GM19395 (cell line): ENCODE measurements around the gene FAM47E.

Experiments used
- ATAC-seq: cut with Tn5 transposase; IDR thresholded peaks from one replicate; pipeline ENCODE4 v1.9.1; 2021; ENCODE audit warnings: mild to moderate bottlenecking, moderate library complexity; ENCODE audit not compliant: unreplicated experiment

FAM47E gene, protein sequence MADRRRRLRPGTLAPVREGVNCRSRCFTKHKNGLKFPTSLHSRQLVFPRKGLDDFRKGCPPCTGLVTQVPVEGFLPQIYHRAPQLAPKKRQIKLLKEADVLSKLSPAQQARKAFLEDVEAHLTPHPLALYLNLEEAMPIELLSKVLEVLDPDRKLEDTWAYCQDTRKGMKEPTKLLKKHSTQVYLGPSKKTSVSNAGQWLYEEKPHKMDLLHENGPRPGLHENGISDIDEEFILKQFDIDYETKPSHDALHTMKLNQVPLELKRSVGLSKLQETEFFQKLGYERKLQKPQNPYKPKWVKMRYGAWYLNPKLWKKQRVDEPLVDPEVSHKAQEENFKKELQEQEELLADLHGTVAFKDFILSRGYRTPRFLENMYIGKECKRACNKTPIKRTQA

DNA sequence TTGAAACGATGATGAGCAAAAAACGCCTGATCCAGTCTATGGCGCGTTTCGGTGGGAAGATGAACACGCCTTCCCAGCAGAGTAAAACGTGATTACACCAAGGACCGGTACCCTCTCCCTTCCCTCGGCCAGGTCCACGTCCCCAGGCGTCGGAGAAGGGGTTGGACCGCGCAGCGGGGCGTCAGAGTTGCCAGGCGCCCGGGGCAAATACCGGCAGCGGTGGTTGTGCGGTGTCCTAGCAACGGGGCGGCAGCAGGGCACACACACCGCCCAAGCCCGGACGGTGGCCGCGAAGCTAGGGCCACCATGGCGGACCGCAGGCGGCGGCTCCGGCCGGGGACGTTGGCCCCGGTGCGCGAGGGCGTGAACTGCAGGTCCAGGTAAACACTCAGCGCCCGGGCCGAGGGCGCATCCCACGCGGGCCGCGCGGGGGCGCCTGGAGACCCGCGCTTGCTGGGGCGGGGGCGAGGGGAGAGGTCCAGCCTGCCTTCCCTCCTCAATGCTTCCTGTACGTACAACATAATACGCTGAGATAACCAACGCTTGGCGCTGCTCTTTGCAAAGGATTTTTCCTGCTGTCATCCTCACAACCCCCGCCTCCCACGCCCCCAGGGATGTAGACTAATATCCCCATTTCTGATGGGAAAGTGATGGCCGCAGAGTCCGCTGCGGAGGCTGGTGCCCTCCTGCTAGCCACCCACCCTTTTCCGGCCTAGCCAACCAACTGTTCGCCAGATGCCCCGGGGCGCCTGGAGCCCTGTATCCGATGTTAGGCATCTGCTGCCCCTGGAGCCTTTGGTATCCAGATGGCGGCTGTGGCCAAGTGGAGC, at the start of gene FAM47E:
TSS of gene FAM47E (plus strand) at position 281 of the 830 bp plus-strand sequence. CDS start at position 307, 26 bp downstream.
- no peak for ATAC-seq

DNA sequence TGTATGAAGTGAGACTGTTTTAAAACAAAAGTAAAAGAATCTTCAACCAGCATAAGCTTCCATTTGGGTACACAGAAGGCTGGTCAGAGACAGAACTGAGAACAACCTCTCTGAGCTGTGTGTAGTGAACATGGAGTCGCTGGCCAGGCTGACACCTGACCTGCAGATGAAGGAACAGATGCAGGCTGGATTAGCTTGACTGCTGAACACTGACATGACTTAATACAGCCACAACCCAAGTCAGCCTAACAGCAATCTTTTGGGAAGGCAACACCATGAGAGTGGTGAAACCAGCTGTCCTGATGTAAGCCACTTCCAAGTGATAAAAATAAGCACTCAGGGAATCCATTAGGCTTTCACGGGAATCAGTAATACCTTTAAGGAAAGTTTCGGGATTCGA, 48.0 kb upstream of the FAM47E start:
- ATAC-seq = no peak

DNA sequence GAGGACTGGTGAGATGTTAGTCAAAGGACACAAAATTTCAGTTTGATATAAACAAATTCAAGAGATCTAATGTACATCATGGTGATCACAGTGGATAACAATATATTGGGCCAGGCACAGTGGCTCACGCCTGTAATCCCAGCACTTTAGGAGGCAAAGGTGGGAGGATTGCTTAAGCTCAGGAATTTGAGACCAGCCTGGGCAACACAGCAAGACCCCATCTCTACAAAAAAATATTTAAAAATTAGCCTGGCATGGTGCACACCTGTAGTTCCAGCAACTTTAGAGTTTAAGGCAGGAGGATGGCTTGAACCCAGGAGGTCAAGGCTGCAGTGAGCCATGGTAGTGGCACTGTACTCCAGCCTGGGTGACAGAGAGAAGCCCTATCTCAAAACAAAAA, 46.6 kb upstream of the FAM47E start:
- no peak for ATAC-seq

DNA sequence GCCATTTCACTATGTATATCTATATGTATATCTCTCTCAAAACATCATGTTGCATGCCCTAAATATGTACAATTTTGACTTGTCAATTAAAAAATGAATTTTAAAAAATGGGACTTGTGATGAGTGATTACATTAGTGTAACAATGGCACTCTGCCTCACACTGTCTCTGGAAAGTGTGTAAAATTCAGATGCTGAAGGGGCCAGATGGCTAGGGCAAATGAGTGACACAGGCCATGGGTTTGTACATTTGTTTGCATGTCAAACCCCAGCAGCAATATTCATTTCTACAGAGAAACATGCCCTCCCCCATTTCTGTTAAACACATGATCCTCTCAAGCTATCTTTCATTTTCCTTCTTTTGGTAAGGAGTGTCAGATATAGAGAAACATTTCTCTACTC, 46.0 kb upstream of the FAM47E start:
- no peak for ATAC-seq

DNA sequence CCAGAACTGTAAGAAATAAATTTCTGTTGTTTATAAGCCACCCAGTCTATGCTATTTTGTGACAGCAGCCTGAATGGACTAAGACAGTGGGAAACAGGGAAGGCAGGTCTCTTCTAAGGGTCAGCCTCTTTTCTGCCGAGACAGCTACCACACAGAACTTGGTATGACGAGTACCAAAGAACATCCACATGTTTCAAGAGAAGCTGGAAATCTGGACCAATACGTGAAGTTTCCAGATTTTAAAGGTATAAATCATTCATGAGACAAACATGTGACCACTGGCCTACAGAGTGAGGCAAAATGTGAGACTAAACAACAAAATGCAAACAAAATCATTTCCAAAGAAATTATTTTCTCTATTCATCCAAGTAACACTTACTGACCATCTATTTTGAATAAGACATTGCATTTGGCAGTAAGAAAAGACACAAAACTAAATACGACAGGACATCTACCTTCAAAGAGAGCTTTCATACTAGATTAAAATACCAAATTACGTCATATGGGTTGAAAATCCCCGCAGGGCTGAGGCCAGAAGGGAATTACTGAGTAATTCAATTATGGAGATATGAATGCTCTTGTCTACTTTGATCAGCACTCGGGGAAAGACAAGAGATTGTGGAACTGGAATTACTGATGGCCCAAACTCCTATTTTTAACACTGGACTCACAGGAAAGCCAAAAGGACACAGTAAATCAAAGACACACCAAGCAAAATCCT, 45.1 kb upstream of the FAM47E start:
- no peak for ATAC-seq

DNA sequence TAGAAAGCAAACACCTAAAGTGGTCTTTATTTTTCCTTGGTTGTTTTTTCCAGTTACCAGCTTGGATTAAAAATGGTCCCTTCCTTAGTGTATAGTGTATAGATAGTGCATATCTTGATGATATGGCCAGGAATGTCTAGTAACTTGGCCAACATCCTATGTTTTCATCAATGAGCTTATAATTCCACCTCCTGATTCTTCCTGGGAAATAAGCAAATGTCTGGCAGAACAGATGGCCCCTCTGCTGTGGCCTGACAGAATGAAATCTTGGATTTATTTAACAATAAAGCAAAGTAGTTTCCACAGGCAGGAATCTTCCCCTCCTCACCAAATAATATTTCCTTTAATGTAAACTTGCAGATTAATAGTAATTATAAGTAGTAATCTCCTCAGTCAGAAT, 44.0 kb upstream of the FAM47E start:
- no peak for ATAC-seq

DNA sequence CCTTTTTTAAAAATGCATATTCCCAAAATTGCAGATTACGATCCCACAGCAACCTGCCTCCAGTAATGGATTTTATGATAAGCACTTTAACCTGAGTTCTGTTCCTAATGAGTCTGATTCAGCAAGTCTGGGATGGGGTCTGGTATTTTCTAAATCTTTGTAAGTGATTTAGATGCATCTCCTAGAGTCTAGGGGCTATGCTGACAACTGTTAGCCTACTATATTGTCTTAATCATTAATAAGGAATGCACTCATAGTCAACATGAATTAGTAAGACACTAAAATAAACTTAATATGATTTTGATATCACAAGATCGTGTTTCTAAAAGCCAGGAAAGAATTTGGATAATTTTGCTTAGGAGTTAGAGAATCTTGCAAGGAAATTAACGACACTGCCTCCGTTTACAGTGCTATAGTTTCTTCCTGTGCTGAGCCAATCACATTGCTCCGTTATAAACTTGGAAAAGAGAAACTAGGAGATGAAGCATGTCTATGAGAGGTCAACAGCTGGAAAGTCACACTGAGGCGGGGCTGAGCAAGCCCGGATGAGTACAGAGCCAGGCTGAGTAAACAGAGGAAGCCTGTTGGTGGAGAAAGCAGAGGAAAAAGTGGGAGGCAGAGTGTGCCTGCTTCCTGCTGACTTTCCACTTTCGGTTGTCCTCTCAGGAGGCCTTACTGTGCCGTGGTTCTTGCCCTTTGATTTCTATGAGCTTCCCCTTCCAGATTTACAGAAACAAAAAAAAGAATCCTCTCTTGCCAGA, 43.3 kb upstream of the FAM47E start:
- ATAC-seq = no peak

DNA sequence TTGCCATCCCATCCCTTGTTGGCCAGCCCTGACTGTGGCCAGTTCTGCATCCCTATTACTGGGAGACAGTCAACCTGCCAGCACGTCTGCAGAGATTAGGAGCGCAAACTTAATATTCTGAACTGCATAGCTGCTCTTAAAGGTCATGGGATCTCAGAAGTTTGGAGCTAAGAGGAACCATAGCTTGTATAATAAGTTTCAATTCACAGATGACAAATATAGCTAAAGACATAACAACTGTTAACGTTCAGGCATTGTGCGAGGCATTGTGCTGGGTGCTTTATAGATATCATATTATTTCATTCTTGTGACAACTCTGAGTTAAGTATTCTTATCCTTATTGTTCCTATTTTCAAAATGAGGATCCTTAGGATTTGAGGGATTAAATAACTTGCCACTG, 41.6 kb upstream of the FAM47E start:
- no peak for ATAC-seq

DNA sequence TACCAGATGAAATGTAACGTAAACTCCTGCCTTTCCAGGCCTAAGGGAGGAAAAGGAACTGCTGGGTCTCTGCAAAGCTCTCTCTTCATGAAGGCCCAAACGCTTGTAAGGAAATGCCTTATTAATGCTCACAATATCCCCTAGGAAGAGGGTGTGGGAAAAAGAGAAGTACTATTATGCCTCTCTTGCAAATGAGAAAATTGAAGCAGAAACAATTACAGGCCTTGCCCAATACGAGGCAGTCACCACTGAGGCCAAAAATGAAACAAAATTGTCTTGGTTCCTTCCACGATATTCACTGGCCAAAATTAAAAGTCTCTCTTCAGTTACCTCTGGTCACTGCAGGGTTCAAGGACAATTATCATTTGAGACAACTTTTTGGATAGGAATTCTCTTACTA, 41.1 kb upstream of the FAM47E start:
- ATAC-seq = no peak

DNA sequence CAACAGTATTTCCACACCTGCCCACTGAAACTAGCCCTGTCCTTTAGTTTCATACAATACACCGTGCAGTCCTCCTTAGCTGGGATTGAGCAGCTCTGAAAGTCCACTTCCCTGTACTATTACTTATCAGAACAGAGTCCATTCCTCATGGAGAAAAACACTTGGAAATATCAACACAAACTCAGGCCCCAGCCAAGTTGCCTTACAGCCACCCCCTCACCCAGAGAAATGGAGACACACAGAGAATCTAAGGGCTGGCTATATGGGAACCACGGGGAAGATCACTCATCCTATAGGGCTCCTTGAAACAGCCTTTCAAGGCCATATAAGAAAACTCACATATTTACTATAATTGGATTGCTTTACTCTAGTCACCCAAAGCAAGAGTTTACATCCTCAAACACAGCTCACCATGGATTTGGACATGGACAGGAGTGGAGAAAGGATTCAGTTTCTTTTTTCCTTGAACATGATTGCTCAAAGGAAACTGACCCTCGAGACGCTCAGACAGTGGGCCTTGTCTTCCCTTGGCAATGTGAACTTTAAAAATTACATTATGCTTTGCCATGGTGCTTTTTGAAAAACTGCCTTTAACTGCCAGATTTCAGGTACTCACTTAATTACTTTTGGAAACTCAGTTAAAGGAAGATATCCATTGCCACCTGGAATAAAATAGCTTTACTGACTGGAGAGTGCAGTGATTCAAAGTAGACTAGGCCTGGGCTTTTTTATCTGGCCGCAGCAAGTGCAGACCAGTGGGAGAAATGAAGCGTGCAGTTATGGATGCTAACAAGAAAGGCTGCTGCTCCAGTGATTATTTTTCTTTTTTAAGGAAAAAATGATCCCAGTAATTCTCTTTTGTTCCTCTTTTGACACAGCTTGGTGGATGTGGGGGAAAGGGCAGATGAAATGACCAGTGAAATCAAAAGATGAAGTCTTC, 39.5 kb upstream of the FAM47E start:
- ATAC-seq = no peak

DNA sequence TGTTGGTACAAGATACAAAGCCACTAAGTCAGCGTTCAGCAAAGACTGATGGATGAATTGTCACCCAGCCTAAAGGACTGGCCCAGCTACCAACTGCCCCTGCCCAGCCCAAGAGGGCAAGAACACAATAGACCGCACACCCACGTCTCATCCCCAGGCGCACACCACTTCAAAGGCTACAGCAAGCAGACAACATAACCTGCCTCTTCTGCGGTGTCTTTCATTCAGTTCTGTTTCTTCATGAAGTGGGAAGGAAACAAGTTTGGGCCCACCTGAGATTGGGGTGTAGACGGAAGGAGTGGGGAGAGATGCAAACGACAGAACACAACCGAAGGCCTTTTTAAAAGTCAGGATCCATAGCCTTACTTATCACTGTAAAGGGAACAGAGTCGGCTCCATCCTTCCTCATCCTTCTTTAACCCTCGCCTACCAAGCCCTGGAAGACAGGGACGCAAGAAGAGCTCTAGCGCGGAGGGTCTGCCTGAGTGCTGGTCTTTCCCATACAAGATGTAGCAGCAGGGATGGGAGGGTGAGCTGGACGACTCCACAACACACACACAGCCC, 38.6 kb upstream of the FAM47E start:
- ATAC-seq = no peak

DNA sequence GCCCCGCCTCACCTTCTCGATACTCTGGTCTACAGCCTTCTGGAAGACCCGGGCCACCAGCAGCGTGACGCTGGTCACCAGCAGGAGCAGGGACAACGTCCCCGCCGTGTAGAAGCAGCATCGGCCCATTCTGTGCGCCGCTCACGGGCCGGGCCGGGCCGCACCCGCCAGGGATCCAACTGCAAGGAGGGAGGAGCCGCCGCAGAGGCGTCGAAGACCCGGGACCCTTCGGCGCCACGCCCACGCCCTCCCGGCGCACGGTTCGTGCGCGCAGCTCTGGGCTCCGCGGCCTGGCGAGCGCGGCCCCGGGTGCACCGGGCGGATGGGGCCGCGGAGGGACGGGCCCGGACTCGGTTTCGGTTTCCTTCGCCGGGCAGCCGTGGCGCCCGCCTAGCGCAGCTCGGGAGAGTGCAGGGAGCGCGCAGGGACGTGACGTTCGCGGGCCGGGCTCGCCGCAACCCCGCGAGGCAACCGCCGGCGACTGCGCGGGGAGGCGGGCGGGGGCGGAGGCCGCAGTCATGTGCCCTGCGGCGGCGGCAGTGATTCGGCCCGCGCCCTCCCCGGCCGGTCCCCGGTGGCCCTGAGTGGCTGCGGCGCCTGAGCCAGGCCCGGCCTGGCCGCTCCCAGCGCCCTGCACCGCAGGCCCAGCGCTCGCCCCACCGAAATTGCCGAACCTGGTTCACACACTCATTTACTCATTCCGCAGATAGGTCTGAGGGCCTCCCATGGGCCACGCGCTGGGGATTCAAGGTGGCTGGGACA, 37.9 kb upstream of the FAM47E start, which contains the start of gene SCARB2:
TSS of gene SCARB2 (minus strand) at position 410 of the 762 bp plus-strand sequence. CDS start at position 129, 281 bp downstream.
- peak; percentile 77 for ATAC-seq

DNA sequence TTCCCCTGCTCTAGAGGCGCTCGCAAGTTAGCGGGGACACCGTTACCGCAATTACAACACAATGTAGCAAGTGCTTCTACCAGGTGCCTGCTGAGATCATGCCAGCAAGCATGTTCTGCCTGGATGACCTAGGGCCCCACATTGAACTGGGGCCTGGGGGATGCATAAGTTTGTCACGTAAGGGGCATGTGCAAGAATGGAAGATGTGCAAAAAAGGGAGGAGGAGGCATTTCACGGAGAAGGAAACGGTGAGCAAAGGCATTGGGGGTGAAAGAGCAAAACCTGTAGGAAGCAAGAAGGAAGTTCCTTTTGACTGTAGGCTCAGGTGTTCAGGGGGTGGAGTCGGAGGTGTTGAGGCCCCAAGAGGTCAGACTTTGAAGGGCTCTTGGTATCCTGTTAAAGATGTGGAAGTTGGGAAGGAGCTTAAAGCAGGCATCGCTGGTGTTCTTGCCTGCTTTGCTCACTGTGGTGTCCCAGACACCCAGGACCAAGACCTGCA, 37.3 kb upstream of the FAM47E start:
- peak; percentile 1 for ATAC-seq

DNA sequence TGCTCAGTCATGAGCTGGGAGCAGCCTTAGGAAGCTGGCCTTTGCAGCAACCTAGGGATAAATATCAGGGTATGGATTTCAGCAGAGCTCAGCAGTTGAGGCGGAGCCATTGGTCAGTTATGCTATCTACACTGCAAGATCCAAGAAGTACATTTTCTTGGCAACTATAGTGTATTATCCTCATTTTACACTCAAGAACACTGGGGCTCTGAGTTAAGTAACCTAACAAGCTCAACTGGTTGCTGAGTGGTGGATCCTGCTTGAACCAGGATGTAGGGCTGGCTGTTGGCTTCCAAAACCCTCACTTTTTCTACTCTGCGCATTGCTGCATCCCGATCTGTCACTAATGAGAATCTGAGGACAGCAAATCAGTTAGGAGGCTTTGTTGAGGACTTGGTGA, 36.4 kb upstream of the FAM47E start:
- ATAC-seq = no peak

DNA sequence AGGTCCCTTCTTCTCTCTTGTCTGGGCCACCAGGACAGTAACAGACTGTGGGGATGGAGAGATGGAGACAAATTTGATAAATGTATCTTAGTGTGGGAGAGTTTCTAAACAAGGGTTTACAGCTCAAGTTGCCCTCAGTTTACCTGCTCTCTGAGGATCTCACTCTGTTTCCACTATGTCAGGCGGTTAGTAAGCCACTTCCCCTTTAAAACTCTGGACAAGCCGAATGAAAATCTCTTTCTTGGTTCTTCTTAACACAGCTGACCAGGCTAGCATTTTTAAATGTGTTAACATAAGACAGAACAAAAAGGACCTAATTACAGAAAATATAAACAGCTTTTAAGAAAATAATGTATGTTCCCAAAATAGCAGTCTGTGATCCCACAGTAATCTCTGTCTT, 35.0 kb upstream of the FAM47E start:
- ATAC-seq = no peak

DNA sequence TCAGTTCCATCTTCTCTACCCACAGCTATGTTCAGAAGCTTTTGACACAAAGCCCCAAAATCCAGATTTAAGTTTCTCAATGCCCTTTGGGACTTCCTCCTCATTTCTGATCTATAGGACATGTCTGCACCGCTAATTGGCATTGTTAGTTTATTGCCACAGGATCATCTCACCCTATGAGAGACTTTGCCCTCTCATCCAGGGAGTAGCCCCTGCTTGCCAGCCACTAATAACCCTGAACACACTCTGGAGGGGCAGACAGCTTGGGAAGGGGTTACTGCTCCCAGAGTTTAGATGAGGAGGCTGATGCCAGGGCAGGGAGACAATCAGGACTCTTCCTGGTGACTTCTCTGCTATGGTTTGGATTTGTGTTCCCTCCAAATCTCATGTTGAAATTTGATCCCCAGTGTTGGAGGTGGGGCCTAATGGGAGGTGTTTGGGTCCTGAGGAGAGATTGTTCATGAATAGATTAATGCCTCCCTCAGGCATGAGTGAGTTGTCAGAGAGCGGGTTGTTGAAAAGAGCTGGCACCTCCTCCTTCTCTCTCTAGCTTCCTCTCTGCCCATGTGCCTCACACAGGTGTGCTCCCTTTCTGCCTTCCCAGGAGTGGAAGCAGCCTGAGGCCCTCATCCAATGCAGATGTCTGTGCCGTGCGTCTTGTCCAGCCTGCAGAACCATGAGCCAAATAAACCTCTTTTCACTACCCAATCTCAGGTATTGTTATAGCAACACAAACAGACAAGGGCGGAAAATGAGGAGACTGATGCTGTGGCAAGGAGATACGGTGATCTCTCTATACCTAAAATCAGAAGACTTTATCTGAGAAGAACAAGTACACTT, 34.3 kb upstream of the FAM47E start:
- no peak for ATAC-seq

DNA sequence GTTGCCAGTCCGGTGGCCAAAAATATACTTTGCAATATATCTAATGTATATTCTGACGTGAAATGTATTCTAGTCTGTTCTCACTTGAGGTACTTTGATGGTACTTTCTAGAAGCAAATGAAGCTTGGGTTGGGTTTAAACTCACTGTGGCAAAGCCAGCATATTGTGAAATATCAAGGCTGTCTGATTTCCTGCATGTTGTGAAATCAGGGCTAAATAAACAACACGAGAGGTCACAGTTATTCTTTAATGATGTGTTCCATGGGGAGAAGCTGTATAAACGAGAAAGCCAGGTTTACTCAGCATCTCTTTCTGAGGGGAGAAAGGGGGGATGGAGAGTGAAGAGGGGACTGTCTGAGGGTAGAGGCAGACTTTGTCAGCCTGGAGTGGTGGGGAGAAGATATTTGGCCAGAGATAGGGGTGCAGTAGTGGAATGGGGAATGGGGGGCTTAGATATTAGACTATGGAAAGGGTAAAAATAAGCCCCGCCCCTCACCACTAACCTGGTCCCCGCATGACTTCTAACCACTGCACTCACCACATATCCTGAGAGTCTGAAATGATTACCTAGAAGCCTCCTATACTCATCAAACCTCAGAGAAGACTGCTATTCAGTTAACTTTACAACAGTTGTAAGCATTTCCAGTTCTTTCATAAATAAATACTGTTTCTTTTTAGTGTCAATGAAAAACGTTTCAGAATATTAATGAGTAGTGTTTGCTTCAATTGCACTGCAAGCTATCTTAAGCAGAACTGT, 32.0 kb upstream of the FAM47E start:
- no peak for ATAC-seq
